ENCODE measurements around the gene PI4K2B. TPM values are rescaled to one million over a fixed set of nuclear protein-coding genes. Genes with fewer than 3 reads are reported as not detected.
"Not testable (repeated sequence)": the region's sequence is repeated elsewhere in the genome, so short reads cannot be mapped to it uniquely, and the experiment has no call there.

Gene PI4K2B
- polyA plus RNA-seq, 1 donor (not counting 4 experiments of a cell fraction or from before 2014, with no cell fraction given), result 16.7 TPM

DNA sequence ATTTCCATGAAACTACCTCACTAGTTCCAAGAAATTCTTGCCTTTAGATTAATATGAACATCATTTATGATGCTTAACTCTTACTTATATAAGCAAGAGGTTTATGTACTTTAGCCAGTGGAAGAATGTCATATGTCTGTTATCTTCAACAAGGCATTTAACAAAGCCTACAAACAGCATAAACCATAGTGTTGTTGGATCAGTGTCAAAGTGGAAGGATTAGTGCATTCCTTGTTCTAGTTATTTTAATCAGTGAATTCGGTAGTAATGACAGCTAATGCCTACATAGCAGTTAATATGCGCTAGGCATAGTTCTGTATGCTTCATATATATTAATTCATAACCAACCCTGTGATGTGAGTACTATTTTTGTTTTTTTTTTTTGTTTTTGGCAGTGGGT lies 3.1 kb downstream of the PI4K2B start:
- no peaks in the 10 kb centered on the region for H3K27me3 ChIP-seq (ENCODE audit: control insufficient read depth, extremely low read depth, insufficient read depth, low read length)
- dilution Hi-C loops (cut with MboI; ENCODE audit: extremely low pct_ligation_motif_present, low sequenced_read_pairs), result no loop called here
- H2AFZ ChIP-seq (ENCODE audit: control insufficient read depth, low read length), result no peak overlapping the region
- H4K20me1 ChIP-seq (ENCODE audit: control insufficient read depth, extremely low read depth, insufficient read depth, low read length), result no peaks in the 10 kb centered on the region
- FAIRE-seq (no peak), DNase-seq (ENCODE audit: low read depth, low spot score) (no peak)
- H3K27ac ChIP-seq (ENCODE audit: control insufficient read depth, insufficient read depth, low read length), result no peak overlapping the region
- no peak overlapping the region for H3K4me2 ChIP-seq (ENCODE audit: control insufficient read depth, extremely low read depth, insufficient read depth, low read depth, low read length)
- no peaks in the 10 kb centered on the region for H3K9me1 ChIP-seq (ENCODE audit: control insufficient read depth, extremely low read depth, insufficient read depth, low read length)
- TF ChIP-seq EZH2 (IDR thresholded peaks at IDR 0.05; ENCODE audit: low read length) (no peak), CTCF (optimal IDR thresholded peaks at IDR 0.05 in 1 of 3, IDR thresholded peaks at IDR 0.05 in 1 of 3, conservative IDR thresholded peaks at IDR 0.05 in 1 of 3; ENCODE audit: extremely low read depth in 1 of 3, insufficient read depth in 2 of 3, low read length in 3 of 3) (no peak)
- H3K9me3 ChIP-seq (ENCODE audit: control insufficient read depth, low read depth, low read length), result no peaks in the 10 kb centered on the region
- H3K36me3 ChIP-seq (ENCODE audit: control insufficient read depth in 2 of 2, extremely low read depth in 1 of 2, insufficient read depth in 2 of 2, low read length in 2 of 2), result no peaks in the 10 kb centered on the region
- H3K79me2 ChIP-seq (ENCODE audit: control insufficient read depth, insufficient read depth, low read length), result peaks cover 52% of the 10 kb centered on the region
- peaks cover 9% of the 10 kb centered on the region for H3K4me1 ChIP-seq (ENCODE audit: control insufficient read depth, extremely low read depth, insufficient read depth, low read length)
- no peak overlapping the region for H3K4me3 ChIP-seq (ENCODE audit: control insufficient read depth in 2 of 3, extremely low read depth in 1 of 3, insufficient read depth in 2 of 3, low read depth in 1 of 3, low read length in 3 of 3)
- H3K9ac ChIP-seq (ENCODE audit: control insufficient read depth, extremely low read depth, insufficient read depth, low read length), result no peak overlapping the region

GRCh38 chr4:25238052-25238451 lies 4.2 kb downstream of the PI4K2B start:
- H3K4me2 ChIP-seq (ENCODE audit: control insufficient read depth, extremely low read depth, insufficient read depth, low read depth, low read length), result no peak overlapping the region
- no peak overlapping the region for H3K9ac ChIP-seq (ENCODE audit: control insufficient read depth, extremely low read depth, insufficient read depth, low read length)
- no peak overlapping the region for H3K4me3 ChIP-seq (ENCODE audit: control insufficient read depth in 2 of 3, extremely low read depth in 1 of 3, insufficient read depth in 2 of 3, low read depth in 1 of 3, low read length in 3 of 3)
- H2AFZ ChIP-seq (ENCODE audit: control insufficient read depth, low read length), result no peak overlapping the region
- no peaks in the 10 kb centered on the region for H3K36me3 ChIP-seq (ENCODE audit: control insufficient read depth in 2 of 2, extremely low read depth in 1 of 2, insufficient read depth in 2 of 2, low read length in 2 of 2)
- dilution Hi-C loops (cut with MboI; ENCODE audit: extremely low pct_ligation_motif_present, low sequenced_read_pairs), result no loop called here
- FAIRE-seq, result no peak
- H4K20me1 ChIP-seq (ENCODE audit: control insufficient read depth, extremely low read depth, insufficient read depth, low read length), result no peaks in the 10 kb centered on the region
- no peaks in the 10 kb centered on the region for H3K9me1 ChIP-seq (ENCODE audit: control insufficient read depth, extremely low read depth, insufficient read depth, low read length)
- H3K79me2 ChIP-seq (ENCODE audit: control insufficient read depth, insufficient read depth, low read length), result peaks cover 55% of the 10 kb centered on the region
- no peaks in the 10 kb centered on the region for H3K9me3 ChIP-seq (ENCODE audit: control insufficient read depth, low read depth, low read length)
- no peaks in the 10 kb centered on the region for H3K27me3 ChIP-seq (ENCODE audit: control insufficient read depth, extremely low read depth, insufficient read depth, low read length)
- no peak overlapping the region for H3K27ac ChIP-seq (ENCODE audit: control insufficient read depth, insufficient read depth, low read length)
- TF ChIP-seq CTCF (optimal IDR thresholded peaks at IDR 0.05 in 1 of 3, IDR thresholded peaks at IDR 0.05 in 1 of 3, conservative IDR thresholded peaks at IDR 0.05 in 1 of 3; ENCODE audit: extremely low read depth in 1 of 3, insufficient read depth in 2 of 3, low read length in 3 of 3) (no peak), EZH2 (IDR thresholded peaks at IDR 0.05; ENCODE audit: low read length) (no peak)
- DNase-seq (ENCODE audit: low read depth, low spot score), result no peak
- peaks cover 9% of the 10 kb centered on the region for H3K4me1 ChIP-seq (ENCODE audit: control insufficient read depth, extremely low read depth, insufficient read depth, low read length)

DNA sequence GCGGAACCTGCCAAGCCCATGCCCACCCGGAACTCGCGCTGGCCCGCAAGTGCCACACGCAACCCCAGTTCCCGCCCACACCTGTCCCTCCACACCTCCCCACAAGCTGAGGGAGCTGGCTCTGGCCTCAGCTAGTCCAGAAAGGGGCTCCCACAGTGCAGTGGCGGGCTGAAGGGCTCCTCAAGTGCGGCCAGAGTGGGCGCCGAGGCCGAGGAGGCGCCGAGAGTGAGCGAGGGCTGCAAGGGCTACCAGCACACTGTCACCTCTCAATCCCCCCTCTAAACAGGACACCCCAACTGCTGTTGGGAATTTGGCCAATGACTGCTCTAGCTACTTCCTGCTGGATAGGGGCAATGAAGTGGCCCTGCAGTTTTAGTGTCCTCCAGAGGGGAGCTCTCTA lies 5.7 kb downstream of the PI4K2B start:
- H3K4me1 ChIP-seq (ENCODE audit: control insufficient read depth, extremely low read depth, insufficient read depth, low read length); DNase-seq (ENCODE audit: low read depth, low spot score); H4K20me1 ChIP-seq (ENCODE audit: control insufficient read depth, extremely low read depth, insufficient read depth, low read length); H3K27ac ChIP-seq (ENCODE audit: control insufficient read depth, insufficient read depth, low read length); H3K9me3 ChIP-seq (ENCODE audit: control insufficient read depth, low read depth, low read length); FAIRE-seq; H3K9me1 ChIP-seq (ENCODE audit: control insufficient read depth, extremely low read depth, insufficient read depth, low read length); H3K4me2 ChIP-seq (ENCODE audit: control insufficient read depth, extremely low read depth, insufficient read depth, low read depth, low read length); dilution Hi-C loops (cut with MboI; ENCODE audit: extremely low pct_ligation_motif_present, low sequenced_read_pairs); H3K36me3 ChIP-seq (ENCODE audit: control insufficient read depth in 2 of 2, extremely low read depth in 1 of 2, insufficient read depth in 2 of 2, low read length in 2 of 2); H3K9ac ChIP-seq (ENCODE audit: control insufficient read depth, extremely low read depth, insufficient read depth, low read length); H3K4me3 ChIP-seq (ENCODE audit: control insufficient read depth in 2 of 3, extremely low read depth in 1 of 3, insufficient read depth in 2 of 3, low read depth in 1 of 3, low read length in 3 of 3); H3K27me3 ChIP-seq (ENCODE audit: control insufficient read depth, extremely low read depth, insufficient read depth, low read length); H2AFZ ChIP-seq (ENCODE audit: control insufficient read depth, low read length): not testable (repeated sequence)
- H3K79me2 ChIP-seq (ENCODE audit: control insufficient read depth, insufficient read depth, low read length), result peaks cover 55% of the 10 kb centered on the region

DNA sequence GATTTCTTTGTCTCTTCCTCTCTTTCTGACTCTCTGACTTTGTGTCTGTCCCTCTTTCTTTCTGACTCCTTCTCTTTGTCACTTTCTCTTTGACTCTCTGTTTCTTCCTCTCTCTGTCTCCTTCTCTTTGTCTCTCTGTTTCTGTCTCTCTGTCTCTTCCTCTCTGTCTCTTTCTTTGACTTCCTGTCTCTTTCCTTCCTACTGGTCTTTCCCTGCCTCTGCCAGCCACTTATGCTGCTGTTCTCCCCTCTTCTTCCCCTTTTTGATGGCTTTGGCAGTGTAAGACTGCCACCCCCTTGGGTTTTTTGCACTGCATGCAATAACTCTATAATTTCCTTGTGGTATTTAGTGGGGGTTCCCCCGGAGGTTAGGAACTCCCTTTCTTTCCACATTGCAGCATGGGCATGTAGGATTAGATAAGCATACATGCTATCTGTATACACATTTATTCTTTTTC lies 6.9 kb downstream of the PI4K2B start:
- H3K79me2 ChIP-seq (ENCODE audit: control insufficient read depth, insufficient read depth, low read length), result peaks cover 53% of the 10 kb centered on the region
- H3K4me1 ChIP-seq (ENCODE audit: control insufficient read depth, extremely low read depth, insufficient read depth, low read length); FAIRE-seq; H3K9me3 ChIP-seq (ENCODE audit: control insufficient read depth, low read depth, low read length); H3K27ac ChIP-seq (ENCODE audit: control insufficient read depth, insufficient read depth, low read length); H3K9ac ChIP-seq (ENCODE audit: control insufficient read depth, extremely low read depth, insufficient read depth, low read length); H3K4me2 ChIP-seq (ENCODE audit: control insufficient read depth, extremely low read depth, insufficient read depth, low read depth, low read length); H3K36me3 ChIP-seq (ENCODE audit: control insufficient read depth in 2 of 2, extremely low read depth in 1 of 2, insufficient read depth in 2 of 2, low read length in 2 of 2); H3K4me3 ChIP-seq (ENCODE audit: control insufficient read depth in 2 of 3, extremely low read depth in 1 of 3, insufficient read depth in 2 of 3, low read depth in 1 of 3, low read length in 3 of 3); DNase-seq (ENCODE audit: low read depth, low spot score); dilution Hi-C loops (cut with MboI; ENCODE audit: extremely low pct_ligation_motif_present, low sequenced_read_pairs); H3K27me3 ChIP-seq (ENCODE audit: control insufficient read depth, extremely low read depth, insufficient read depth, low read length); H4K20me1 ChIP-seq (ENCODE audit: control insufficient read depth, extremely low read depth, insufficient read depth, low read length); H3K9me1 ChIP-seq (ENCODE audit: control insufficient read depth, extremely low read depth, insufficient read depth, low read length); H2AFZ ChIP-seq (ENCODE audit: control insufficient read depth, low read length): not testable (repeated sequence)

Measured in keratinocyte (primary cell).